ENCODE results near the gene TIGD2. TPM values are rescaled to one million over a fixed set of nuclear protein-coding genes. Genes with fewer than 3 reads are reported as not detected.

Gene TIGD2
- total RNA-seq, 1 experiment from 2014 or later, result 3.6 TPM

- Histone ChIP-seq H3K9me3 (ENCODE audit: control insufficient read depth, insufficient read depth, low read depth, low read length) (no peaks in the 10 kb centered on the region), H3K4me1 (ENCODE audit: control insufficient read depth, insufficient read depth, low read length) (no peaks in the 10 kb centered on the region), H3K27me3 (ENCODE audit: control insufficient read depth, insufficient read depth, low read length) (no peaks in the 10 kb centered on the region; the same call in 1 of the 2 replicates), H3K4me3 (ENCODE audit: low read depth in 2 of 2, low read length in 2 of 2) (no peak overlapping the region), H3K36me3 (ENCODE audit: control insufficient read depth, insufficient read depth, low read length) (no peaks in the 10 kb centered on the region), H3K27ac (ENCODE audit: low read length) (no peak overlapping the region)
- DNase-seq (ENCODE audit: low read depth, low spot score), result no peak
- intact Hi-C loops (cut with micrococcal nuclease; ENCODE audit: unreplicated experiment), result no loop called here
- BruUV-seq (replicated peaks), result no TSS peak
- TF ChIP-seq REST (IDR thresholded peaks at IDR 0.05; ENCODE audit: insufficient read depth in 1 of 2, low read depth in 2 of 2, low read length in 1 of 2) (no peak), CTCF (IDR thresholded peaks at IDR 0.05) (no peak), SIN3A (IDR thresholded peaks at IDR 0.05; ENCODE audit: borderline replicate concordance, insufficient read depth, low read depth, low read length) (no peak), TCF7L2 (IDR thresholded peaks at IDR 0.05; ENCODE audit: low read depth, low read length) (no peak), POLR2AphosphoS5 (IDR thresholded peaks at IDR 0.05; ENCODE audit: low read depth, low read length) (no peak)
- POLR2A ChIA-PET, result no interaction called here
- ATAC-seq, result no peak
- CTCF ChIA-PET, result no interaction called here
- in situ Hi-C loops (cut with HindIII; ENCODE audit: low pct_unique_long_range_greater_than_20kb, low sequenced_read_pairs), result no loop called here
Observed at GRCh38 chr4:89114100-89114499, 2.8 kb downstream of the TIGD2 start.

GRCh38 chr4:89117115-89117514 lies 5.8 kb downstream of the TIGD2 start:
- H3K4me3 ChIP-seq (ENCODE audit: low read depth in 2 of 2, low read length in 2 of 2), result no peak overlapping the region
- BruUV-seq (replicated peaks), result no TSS peak
- H3K36me3 ChIP-seq (ENCODE audit: control insufficient read depth, insufficient read depth, low read length), result no peaks in the 10 kb centered on the region
- intact Hi-C loops (cut with micrococcal nuclease; ENCODE audit: unreplicated experiment), result no loop called here
- H3K27ac ChIP-seq (ENCODE audit: low read length), result no peak overlapping the region
- ChIA-PET POLR2A (no interaction called here), CTCF (no interaction called here)
- no peaks in the 10 kb centered on the region for H3K9me3 ChIP-seq (ENCODE audit: control insufficient read depth, insufficient read depth, low read depth, low read length)
- in situ Hi-C loops (cut with HindIII; ENCODE audit: low pct_unique_long_range_greater_than_20kb, low sequenced_read_pairs), result no loop called here
- TF ChIP-seq POLR2AphosphoS5 (IDR thresholded peaks at IDR 0.05; ENCODE audit: low read depth, low read length) (no peak), SIN3A (IDR thresholded peaks at IDR 0.05; ENCODE audit: borderline replicate concordance, insufficient read depth, low read depth, low read length) (no peak), REST (IDR thresholded peaks at IDR 0.05; ENCODE audit: insufficient read depth in 1 of 2, low read depth in 2 of 2, low read length in 1 of 2) (no peak), CTCF (IDR thresholded peaks at IDR 0.05) (no peak), TCF7L2 (IDR thresholded peaks at IDR 0.05; ENCODE audit: low read depth, low read length) (no peak)
- H3K4me1 ChIP-seq (ENCODE audit: control insufficient read depth, insufficient read depth, low read length), result peaks cover 3% of the 10 kb centered on the region; the same call in 1 of the 2 replicates
- DNase-seq (ENCODE audit: low read depth, low spot score) (no peak), ATAC-seq (no peak)
- H3K27me3 ChIP-seq (ENCODE audit: control insufficient read depth, insufficient read depth, low read length), result no peaks in the 10 kb centered on the region
